Activated CD8-positive, alpha-beta memory T cell treated with anti-CD3 and anti-CD28 coated beads, Interleukin-2, amount 50 U/mL, for 4 hours (primary cell): ENCODE measurements around the gene ANKFN1.

Source experiments
- DNase-seq: peaks from one replicate; pipeline ENCODE4 v3.0.0-alpha.2; 2020

Gene ANKFN1, protein sequence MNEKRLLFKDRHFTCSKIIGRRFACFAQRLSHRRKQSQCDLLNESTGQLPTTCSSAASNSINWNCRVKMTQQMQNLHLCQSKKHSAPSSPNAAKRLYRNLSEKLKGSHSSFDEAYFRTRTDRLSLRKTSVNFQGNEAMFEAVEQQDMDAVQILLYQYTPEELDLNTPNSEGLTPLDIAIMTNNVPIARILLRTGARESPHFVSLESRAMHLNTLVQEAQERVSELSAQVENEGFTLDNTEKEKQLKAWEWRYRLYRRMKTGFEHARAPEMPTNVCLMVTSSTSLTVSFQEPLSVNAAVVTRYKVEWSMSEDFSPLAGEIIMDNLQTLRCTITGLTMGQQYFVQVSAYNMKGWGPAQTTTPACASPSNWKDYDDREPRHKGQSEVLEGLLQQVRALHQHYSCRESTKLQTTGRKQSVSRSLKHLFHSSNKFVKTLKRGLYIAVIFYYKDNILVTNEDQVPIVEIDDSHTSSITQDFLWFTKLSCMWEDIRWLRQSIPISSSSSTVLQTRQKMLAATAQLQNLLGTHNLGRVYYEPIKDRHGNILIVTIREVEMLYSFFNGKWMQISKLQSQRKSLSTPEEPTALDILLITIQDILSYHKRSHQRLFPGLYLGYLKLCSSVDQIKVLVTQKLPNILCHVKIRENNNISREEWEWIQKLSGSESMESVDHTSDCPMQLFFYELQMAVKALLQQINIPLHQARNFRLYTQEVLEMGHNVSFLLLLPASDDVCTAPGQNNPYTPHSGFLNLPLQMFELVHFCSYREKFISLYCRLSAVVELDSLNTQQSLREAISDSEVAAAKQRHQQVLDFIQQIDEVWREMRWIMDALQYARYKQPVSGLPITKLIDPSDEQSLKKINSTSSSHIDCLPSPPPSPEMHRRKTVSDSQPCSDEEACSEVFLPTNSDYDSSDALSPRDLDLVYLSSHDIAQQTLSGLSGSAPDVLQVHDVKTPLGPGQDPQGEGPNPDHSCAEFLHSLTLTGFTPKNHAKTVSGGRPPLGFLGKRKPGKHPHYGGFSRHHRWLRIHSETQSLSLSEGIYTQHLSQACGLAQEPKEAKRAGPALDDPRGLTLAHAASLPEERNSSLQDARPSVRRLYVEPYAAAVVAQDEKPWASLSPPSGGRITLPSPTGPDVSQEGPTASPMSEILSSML

DNA sequence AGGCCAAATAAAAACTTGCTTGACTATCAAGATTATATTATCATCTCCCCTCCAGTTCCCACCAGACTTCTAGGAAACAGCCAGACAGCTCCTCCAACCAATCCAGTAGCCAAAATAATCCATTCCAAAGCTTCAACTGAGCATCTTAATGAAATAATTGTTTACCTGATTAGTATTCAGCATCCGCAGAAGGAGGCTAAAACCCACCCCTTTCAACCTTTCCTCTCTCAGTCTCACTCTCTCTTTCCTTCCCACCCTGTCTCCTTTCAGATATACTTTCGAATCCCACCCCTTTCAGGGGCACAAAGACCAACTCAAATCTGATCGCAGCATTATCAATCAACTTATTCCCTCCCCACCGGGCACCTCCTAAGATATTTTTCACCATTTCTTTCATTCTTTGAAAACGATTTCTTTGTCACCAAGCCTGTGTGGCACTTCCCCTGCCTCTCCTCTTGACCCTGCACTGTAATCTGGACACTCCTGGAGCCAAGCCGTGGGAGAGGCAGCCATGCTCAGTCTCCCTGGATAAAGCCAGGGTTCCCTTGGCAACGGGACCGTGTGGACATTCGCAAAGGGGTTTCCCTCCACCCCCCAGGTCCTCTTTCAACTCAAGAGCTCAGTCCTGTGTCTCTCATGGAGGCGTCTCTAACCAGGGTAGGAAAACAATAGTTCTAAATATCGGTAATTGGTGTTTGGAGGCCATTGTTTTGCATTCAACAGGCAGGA is at the start of gene ANKFN1:
TSS of gene ANKFN1 (plus strand) at position 602 of the 729 bp plus-strand sequence. CDS start 59,193 bp downstream, outside the sequence.
- DNase-seq = no peak

DNA sequence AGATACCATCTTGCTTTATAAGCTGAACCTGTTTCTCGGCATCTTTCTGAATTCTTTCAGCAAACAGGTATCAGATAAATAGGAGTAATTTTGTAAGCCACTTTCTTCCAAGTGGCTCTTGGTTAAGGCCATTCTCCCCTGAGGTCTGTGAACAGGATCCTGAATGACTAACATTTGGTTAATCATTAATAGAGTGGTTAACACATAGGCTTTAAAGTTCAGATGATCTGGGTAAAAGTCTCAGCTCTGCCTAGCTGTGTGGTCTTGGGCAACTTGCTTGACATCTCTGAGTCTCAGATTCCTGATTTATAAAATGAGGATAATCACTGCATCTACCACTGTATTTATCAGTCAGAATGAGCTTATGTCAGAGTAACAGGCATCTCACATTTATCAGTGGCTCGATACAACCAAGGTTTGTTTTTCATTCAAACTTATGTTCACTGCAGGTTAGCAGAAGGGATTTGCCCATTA is 44.4 kb upstream of the ANKFN1 start:
- no peak for DNase-seq

DNA sequence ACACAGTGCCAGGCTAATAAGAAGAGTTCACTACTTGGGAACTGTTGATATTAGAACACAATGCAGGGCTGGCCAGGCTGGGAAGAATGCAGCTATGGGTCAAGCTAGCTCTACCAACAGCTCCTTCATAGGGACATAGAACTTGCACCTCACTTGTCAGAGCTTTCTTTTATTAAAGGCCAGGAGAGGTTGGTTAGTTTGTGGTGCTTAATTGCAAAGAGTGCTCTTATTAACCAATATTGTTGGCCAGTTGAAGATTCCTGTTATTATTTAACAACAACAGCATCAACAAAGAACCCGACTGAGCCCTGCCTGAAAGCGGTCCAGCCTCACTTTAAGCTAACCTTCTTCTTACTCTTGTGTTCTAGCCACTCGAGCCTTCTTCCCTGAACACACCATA is 43.4 kb upstream of the ANKFN1 start:
- DNase-seq = no peak

DNA sequence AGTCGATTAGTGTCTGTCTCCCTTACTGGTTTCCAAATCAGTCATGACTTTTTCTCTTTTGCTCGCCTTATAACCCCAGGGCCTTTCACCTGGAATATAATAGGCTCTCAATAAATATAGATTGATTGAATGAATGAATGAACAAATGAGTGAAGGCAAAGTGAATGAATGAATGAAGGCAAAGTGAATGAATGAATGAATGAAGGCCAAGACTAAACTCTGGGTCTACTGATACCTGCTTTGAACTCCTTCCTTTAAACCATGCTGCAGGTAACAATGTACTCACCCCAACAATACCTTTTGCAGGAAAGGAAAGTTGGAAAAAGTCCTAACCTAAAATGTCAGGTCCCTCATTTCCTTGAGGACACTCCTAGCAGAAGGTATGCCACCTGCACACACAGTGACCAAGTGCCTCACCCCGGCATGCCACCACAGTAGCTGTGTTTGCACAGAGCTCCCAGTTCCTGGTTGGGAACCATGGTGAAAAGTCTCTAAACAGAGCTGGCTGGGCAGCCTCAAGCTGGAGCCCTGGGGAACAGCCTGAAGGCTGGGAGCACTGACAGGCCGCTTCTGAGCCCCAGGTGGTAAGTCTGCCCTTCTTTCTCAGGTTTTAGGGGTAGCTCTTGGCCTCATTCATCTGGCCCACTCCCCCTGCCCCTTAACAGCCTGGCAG is 42.7 kb upstream of the ANKFN1 start:
- no peak for DNase-seq

DNA sequence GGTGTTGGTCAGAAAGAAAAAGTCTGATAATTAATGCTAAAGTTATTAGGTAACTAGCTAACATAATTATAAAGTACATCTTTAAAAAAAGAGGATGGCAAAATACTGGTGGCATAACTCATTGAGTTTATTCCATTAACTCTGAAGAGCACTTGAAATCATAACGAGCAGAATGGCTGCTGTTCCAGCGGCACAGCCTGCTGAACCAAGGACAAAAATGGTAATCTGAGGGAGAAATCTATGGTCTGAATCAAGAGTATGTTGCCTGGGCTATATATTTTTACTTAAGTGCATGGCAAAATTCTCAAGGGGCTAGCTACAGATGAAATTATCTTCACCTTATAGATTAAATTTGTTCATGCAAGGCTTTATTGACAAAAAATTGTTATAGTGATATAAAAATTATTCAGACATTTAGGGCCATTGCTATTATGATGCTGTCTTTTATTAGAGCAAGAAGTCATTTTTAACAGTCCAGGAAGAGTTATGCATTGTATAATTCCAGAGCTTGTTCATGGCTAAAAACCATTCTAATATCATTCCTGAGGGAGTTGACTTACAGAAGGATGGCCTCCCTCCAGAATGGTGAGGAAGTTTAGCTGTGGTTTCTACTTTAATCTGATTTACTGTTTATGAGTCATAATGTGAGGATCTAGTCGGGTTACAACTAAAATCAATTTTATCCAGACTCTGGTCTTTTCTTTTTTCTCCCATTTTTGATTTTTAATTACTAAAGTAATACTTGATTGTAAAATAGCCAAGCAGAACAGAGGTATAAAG is 41.4 kb upstream of the ANKFN1 start:
- no peak for DNase-seq

DNA sequence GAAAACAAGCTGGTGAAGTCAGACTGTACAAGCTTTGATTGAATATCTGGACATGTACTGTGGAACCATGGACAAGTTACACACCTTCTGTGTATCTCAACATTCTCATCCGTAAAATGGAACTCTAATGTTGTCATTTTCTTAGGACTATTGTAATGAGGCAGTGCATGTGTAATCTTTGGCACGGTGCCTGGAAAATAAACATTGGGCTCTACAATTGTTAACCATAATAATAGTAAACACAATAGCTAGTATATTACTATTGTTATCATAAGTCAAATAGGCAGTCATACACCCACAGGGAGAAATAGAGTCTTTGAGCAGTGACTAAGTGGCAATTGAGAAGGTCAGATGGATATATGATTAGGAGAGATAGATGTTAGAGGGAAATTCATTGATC is 39.8 kb upstream of the ANKFN1 start:
- DNase-seq = no peak

DNA sequence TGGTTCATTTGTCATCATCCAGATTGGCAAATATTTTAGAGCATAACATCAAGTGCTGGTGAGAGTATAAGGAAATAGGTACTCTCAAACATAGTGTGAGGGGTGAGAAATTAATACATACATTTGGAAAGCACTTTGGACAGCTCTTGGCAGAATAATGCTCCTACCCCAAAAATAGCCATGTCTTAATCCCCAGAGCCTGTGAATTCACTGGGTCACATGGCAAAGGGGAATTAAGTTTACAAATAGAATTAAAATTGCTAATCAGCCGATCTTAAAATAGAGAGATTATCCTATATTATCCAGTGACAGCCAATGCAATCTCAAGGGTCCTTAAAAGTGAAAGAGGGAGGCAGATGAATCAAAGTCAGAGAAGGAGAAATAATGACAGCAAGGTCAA is 38.8 kb upstream of the ANKFN1 start:
- DNase-seq = no peak

DNA sequence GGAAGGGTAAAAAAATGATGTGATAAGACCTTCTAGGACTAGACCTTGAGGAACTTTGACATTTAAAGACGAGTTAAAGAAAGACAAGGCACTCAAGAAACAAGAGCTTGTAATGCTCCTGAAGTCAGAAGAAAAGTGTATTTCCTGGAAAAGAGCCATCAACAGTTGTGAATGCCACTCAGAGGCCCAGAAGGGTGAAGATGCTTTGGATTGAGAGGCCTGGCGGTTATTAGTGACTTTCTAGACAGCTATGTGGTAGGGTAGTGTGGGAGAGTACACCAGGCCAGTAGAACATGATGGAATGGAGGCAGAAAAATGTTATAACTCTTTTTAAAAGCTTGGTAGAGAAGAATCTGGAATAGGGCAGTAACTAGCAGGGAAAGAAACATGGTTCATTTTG is 34.1 kb upstream of the ANKFN1 start:
- DNase-seq = no peak

DNA sequence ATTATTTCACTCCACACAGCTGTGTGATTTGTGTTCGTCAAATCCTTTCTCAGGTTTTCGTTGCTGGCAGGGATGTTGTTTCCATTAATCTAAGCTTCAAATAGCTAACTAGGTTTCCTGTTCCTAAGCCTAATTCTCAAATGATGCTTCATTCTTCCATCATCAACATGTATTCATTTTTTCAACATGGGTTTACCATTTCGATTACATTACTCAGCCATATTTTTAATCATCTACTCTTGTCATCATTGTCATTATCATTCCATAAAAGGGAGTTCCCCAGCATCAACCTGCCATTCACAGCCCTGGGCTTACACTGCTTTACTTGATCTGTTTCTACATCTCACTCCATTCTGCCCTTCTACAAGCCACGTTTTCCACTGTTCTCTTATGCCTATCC is 33.3 kb upstream of the ANKFN1 start:
- no peak for DNase-seq

DNA sequence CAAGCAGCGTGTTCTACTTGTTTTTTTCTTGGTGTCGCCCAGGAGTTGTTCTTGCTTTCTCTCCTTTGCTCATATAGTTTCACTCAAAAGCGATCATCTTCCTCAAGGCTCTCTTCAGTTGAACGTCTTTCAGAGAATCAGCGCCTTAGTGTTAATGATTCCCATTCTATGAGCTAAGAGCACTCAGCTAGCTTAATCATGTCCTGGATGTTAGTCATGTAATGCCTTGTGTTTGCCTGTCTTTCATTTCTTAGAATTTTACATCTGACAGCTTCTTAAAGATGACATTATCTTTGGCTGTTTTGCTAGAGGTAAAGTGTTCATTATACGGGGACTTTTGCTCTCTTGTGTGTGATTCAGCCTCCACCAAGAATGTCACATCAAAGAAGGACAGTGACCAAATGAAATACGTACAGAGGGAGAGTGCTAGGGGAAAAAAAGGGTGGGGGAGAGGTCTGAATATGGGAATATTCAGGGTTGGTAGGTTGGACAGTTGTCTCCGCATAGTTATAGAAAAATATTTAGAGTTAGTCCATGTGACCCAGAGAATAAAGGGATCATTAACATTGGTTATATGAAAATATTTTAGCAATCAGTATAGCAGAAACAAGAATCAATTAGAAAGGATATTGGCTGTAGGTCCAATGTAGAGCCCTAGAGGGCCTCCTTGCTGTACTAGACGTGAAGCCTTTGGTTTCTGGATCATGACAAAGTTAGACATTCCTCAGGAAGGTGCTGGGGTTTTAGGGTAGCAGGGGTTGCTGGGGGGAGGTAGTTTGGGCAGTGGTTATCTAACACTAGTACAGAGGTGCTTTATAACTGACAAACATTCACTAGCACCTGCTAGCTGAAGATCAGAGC is 31.9 kb upstream of the ANKFN1 start:
- no peak for DNase-seq

DNA sequence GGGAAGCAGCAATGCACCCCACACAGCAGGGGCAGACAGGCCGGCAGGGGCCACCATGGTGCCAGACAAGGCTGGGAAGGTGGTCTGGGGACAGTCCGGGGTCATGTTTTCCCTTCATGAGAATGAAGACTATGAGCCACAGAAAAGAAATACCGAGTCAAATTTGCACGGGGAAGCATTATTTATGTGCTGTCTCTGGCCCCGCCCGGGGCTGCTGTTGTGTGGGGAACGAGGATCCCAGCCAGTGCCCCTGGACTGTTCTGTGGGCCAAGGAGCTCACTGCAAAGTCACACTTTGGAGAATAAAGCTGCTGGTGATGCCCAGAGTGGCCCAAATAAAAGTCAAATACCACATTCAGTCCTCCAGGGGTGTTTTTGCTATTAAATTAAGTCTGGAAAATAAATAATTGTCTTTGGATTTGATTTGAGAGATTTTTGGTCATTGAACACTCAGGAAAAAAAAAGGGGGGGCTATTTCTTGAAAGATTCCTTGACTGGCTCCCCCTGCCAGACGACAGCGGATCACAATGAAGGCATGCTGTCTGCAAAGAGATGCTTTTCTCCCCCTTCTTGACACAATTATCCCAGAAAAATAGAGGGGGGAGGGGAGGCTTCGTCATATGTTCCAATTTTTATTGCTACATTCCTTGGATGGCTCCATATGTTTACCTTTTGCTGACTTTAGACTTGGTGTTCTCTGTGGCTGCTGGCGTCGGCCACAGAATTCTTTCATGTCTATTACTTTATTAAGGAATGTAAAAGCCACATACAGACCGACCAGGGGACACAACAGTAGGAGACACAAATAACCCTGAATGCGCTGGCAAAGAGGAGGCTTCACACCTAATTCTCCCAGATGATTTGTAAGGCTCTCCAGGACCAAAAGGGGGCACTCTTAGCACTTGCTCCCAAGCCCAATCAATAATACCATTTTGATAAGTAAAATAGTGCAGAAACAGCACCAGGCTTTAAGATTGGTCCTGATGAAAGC is 27.1 kb upstream of the ANKFN1 start:
- DNase-seq = no peak

DNA sequence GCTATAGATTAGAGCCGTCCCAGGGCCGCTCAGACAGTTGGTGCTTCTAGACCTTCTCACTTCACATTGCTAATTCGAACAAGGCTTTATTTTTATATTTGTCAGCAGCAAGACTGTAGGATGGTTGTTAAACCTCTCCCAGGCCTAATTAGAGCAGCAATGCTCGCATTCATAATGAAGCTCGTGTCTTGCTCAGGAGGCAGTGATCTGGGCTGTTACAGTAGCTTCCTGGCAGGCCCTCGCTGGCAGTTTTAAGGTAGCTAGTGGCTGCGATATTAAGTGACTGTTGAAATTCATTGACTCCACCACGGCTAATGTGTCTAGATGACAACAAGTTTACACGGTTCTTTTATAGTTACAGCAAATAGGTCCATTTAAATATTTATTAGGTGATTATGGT is 23.2 kb upstream of the ANKFN1 start:
- DNase-seq = no peak

DNA sequence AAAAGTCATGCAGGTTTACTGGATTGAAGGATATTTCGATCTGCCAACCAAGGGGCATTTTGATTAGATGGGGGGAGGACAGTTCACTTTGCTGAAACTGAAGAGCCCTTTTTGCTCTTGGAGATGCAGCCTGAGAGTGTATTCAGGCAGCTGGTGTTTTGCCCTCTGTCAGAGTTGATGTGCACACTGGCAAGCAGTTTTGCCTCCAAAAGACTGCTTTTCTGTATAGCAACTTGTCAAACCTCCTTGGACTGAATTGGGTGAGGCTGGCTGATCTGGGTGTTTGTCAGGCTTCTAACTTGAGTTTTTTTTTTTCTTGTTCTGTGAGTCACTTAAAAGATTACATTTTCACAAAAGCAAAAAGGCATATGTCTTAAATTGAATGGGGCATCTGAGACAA is 22.6 kb upstream of the ANKFN1 start:
- no peak for DNase-seq

DNA sequence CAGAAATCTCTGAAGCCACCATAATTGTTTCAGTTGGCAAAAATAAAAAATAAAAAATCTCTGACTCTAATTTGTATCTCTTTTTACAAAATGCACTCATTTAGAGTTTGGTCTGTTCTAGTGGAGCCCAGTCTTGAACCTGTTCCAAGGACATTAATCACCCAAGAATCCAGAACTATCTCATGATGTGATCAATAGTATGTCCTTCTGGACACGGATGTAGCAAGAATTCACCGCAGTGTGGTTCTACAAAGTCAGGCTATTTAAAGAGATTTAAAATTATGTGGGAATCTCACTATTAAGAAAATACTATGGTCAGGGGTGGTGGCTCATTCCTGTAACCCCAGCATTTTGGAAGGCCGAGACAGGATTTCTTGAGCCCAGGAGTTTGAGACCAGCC is 21.8 kb upstream of the ANKFN1 start:
- DNase-seq = no peak

DNA sequence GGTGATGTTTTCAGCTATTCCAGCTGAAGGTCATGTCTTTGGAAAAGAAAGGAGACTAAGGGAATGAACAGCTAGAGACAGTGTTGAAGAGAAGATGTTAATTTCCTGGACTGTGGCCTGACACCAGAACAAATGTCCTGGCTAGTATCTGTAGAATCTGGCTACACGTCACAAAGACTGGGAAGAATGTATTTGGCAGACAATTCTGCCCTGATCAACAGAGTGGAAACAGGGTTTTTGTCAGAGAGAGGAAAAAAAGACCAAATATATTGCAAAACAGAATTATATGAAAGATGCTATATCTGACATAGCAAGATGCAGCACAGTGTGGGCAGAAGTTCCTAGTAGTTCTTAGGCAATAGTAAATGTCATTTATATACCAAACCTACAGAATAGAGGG is 17.0 kb upstream of the ANKFN1 start:
- no peak for DNase-seq

DNA sequence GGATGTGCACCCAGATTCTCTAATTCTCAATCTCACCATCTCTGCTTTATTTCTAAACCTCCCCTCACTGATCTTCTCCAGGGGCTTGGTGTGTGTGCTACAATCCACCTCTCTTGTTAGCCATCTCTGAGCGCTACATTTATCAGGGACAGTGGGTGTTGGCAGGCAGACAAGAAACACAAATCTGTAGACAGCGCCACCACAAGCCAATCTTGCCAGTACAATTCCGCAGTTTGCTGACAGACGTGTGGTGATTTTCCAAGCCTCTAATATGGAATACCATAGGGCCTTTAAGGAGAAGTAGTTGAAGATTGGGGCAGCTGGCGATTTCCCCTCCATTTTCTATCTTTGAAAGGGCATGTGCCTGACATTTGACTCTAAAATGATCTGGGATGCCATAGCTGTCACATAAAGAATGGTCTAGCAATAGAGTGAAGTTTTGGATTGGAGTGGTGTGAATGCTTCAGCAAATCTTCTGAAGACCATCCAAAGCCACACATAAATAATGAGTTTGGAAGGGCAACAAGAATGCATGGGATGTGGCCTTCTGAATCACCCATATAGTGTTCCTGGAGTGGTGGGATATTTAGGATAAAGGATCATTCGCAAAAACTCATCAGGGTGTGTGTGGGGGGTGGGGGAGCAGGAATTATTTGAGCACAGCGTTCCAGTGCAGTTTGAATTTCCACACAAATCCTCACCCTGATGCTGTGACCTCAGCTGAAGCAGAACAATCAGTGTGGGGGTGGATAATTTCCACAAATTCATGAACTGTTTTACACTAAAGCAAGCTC is 12.0 kb upstream of the ANKFN1 start:
- no peak for DNase-seq

DNA sequence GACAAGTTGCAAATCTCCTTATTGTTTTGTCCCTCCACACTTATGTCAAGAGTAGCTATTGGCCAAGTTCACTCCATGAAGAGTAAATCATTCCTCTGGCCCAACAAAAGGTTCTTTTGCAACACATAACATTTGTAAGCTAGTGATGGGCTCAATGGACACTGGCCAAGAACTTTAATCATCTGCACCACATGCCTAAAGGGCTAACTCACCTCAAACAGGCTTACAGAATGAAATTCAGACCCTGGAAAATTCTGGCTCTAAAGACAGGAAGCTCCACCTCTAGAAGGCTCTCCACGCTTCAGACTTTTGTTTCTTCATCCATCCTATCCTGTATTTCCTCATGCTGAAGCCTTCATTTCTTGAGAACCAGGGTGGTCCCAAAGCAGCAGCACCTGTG is 10.9 kb upstream of the ANKFN1 start:
- no peak for DNase-seq

DNA sequence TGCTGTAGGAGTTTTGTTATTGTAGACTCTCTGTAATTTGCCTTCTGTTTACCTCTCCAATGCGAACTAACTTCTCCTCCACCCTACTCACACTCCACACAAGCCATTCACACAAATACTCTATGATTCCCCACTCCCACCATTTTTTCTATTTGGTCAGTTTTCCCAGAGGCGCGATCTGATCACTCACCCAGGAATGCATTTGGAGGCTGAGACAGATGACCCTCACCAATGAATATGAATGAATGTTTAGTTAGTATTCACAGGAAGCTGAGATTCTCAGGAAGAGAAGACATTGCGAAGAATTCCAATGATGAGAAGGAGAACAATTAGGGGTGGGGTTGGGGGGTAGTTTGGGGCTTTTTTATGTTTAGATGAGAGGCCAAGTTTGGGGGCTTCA is 10.5 kb upstream of the ANKFN1 start:
- no peak for DNase-seq
